ENCODE data around the gene TTI1. TPM values are rescaled to one million over a fixed set of nuclear protein-coding genes. Genes with fewer than 3 reads are reported as not detected.
A peak's percentile ranks its signal among the peaks of the same experiment; 100 is the strongest.

Gene TTI1
- polyA plus RNA-seq, 1 of the 3 experiments (the other 2 are of a cell fraction) = 15.6 TPM

DNA sequence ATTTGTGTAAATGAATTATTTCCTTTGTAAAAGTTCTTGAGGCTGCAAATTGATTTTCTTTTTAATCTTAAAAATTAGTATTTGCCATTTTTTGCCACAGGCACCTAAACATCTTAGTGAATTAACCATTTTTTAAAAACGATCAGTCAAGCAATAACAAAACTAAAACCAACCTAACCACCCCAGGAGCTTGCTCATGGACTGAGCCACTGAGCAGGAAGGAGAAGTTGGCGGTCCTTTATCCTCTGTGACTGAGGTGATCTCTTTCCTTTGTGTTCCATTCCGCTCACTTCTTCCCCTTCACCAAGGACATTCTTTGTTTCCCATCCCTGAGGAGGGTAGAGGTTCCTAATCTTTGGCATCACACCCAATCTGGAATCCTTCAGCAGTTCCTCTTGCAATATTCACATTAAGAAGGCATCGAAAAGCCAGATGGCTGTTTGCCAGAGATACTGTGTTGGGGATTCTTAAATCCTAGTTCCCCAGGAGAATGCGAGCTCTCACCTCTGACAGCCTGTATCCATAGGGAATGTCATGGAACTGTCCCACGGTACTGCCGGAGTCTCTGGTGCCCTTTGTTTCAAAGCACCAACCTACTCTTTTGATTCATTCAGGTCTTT is 30.8 kb upstream of the TTI1 start:
- Histone ChIP-seq H3K27ac (ENCODE audit: low read depth in 2 of 2, low read length in 1 of 2) (peak overlapping the region in 1 of 2 experiments; percentile 9; a peak in 1 of 4 replicates), H3K9me2 (no peaks in the 10 kb centered on the region), H3K36me3 (replicated peaks in 1 of 2; ENCODE audit: control insufficient read depth in 1 of 2, insufficient read depth in 2 of 2, low read length in 1 of 2) (peaks cover 84 to 88% of the 10 kb centered on the region in 2 experiments), H4K20me1 (ENCODE audit: insufficient read depth) (no peaks in the 10 kb centered on the region), H2AFZ (ENCODE audit: low read depth) (no peak overlapping the region), H3K9me3 (no peaks in the 10 kb centered on the region), H3K4me2 (no peak overlapping the region), H3K79me2 (ENCODE audit: insufficient read depth) (no peaks in the 10 kb centered on the region), H3F3A (replicated peaks; ENCODE audit: insufficient read depth) (no peaks in the 10 kb centered on the region), H3K4me3 (ENCODE audit: low read depth in 2 of 2, low read length in 1 of 2) (no peak overlapping the region), H3K9ac (no peak overlapping the region), H3K4me1 (ENCODE audit: control insufficient read depth in 1 of 2, insufficient read depth in 2 of 2, low read depth in 1 of 2, low read length in 1 of 2) (peaks cover 0 to 20% of the 10 kb centered on the region in 2 experiments; a peak in 2 of 4 replicates), H3K27me3 (ENCODE audit: insufficient read depth) (no peaks in the 10 kb centered on the region)
- WGBS (ENCODE audit: low lambda C conversion rate) = 95% methylated on average over 7 of the region's 7 CpGs
- no peak for DNase-seq
- CTCF ChIA-PET = interaction anchor here (1.1 to 32.1 kb wide), 6 partner anchors 10 to 499 kb away, joined by 3 to 725 read pairs (median 9); no protein-coding TSS in a partner anchor
- POLR2A ChIA-PET = no interaction called here
- TF ChIP-seq, protein P1, sequence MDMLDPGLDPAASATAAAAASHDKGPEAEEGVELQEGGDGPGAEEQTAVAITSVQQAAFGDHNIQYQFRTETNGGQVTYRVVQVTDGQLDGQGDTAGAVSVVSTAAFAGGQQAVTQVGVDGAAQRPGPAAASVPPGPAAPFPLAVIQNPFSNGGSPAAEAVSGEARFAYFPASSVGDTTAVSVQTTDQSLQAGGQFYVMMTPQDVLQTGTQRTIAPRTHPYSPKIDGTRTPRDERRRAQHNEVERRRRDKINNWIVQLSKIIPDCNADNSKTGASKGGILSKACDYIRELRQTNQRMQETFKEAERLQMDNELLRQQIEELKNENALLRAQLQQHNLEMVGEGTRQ (IDR thresholded peaks at IDR 0.05; ENCODE audit: borderline replicate concordance, low read depth, low read length) = no peak
- TF ChIP-seq POLR2AphosphoS5 (IDR thresholded peaks at IDR 0.05; ENCODE audit: low read depth, low read length) (no peak), MXI1 (IDR thresholded peaks at IDR 0.05; ENCODE audit: low read depth, low read length) (no peak), SMC3 (IDR thresholded peaks at IDR 0.05; ENCODE audit: low read depth, low read length) (no peak), RFX5 (IDR thresholded peaks at IDR 0.05; ENCODE audit: low read length) (no peak), EZH2phosphoT487 (IDR thresholded peaks at IDR 0.05; ENCODE audit: borderline replicate concordance, low read depth) (no peak), FOXJ3 (CRISPR knock-in tag; IDR thresholded peaks at IDR 0.05) (no peak), TAF1 (IDR thresholded peaks at IDR 0.05; ENCODE audit: borderline replicate concordance, low read depth, low read length) (no peak), RXRA (IDR thresholded peaks at IDR 0.05; ENCODE audit: borderline replicate concordance, low read depth) (no peak), TEAD4 (IDR thresholded peaks at IDR 0.05; ENCODE audit: borderline replicate concordance, insufficient read depth) (no peak)
- TF ChIP-seq, protein P2, sequence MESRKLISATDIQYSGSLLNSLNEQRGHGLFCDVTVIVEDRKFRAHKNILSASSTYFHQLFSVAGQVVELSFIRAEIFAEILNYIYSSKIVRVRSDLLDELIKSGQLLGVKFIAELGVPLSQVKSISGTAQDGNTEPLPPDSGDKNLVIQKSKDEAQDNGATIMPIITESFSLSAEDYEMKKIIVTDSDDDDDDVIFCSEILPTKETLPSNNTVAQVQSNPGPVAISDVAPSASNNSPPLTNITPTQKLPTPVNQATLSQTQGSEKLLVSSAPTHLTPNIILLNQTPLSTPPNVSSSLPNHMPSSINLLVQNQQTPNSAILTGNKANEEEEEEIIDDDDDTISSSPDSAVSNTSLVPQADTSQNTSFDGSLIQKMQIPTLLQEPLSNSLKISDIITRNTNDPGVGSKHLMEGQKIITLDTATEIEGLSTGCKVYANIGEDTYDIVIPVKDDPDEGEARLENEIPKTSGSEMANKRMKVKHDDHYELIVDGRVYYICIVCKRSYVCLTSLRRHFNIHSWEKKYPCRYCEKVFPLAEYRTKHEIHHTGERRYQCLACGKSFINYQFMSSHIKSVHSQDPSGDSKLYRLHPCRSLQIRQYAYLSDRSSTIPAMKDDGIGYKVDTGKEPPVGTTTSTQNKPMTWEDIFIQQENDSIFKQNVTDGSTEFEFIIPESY (IDR thresholded peaks at IDR 0.05; ENCODE audit: borderline replicate concordance, low read depth) = no peak
- TF ChIP-seq, protein P3, sequence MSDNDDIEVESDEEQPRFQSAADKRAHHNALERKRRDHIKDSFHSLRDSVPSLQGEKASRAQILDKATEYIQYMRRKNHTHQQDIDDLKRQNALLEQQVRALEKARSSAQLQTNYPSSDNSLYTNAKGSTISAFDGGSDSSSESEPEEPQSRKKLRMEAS (IDR thresholded peaks at IDR 0.05; ENCODE audit: low read depth) = no peak

DNA sequence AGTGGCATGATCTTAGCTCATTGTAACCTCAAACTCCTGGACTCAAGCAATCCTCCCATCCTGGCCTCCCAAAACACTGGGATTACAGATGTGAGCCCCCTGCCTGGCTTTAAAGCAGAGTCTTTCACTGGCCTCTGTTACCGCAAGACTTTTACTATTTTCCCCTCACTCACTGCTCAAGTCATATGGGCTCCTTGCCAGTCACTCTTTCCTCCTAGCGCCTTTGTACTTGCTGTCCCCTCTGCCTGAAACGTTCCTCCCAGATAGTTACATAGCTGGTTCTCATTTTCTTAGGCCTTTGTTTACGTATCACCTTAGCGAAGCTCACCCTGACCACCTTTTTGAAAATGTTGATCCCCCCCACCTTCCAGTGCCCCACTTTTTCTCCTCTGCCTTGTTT is 29.6 kb upstream of the TTI1 start:
- H3K79me2 ChIP-seq (ENCODE audit: insufficient read depth) = peaks cover 5% of the 10 kb centered on the region; the same call in 1 of the 2 replicates
- peaks cover 0 to 15% of the 10 kb centered on the region in 2 experiments; a peak in 2 of 4 replicates for H3K4me1 ChIP-seq (ENCODE audit: control insufficient read depth in 1 of 2, insufficient read depth in 2 of 2, low read depth in 1 of 2, low read length in 1 of 2)
- ChIA-PET CTCF (interaction anchor here (0.8 to 32.1 kb wide), 5 partner anchors 11 to 498 kb away, joined by 3 to 725 read pairs (median 9); partner anchors contain the start of gene TGM2), POLR2A (no interaction called here)
- H3K4me2 ChIP-seq = no peak overlapping the region
- H3K27me3 ChIP-seq (ENCODE audit: insufficient read depth) = no peaks in the 10 kb centered on the region
- H3K9me3 ChIP-seq = no peaks in the 10 kb centered on the region
- H2AFZ ChIP-seq (ENCODE audit: low read depth) = no peak overlapping the region
- H3K4me3 ChIP-seq (ENCODE audit: low read depth in 2 of 2, low read length in 1 of 2) = no peak overlapping the region
- 91% methylated on average over 5 of the region's 5 CpGs for WGBS (ENCODE audit: low lambda C conversion rate)
- peaks cover 3% of the 10 kb centered on the region for H3F3A ChIP-seq (replicated peaks; ENCODE audit: insufficient read depth)
- no peaks in the 10 kb centered on the region for H3K9me2 ChIP-seq
- H4K20me1 ChIP-seq (ENCODE audit: insufficient read depth) = no peaks in the 10 kb centered on the region
- no peak overlapping the region for H3K9ac ChIP-seq
- no peak for DNase-seq
- H3K27ac ChIP-seq (ENCODE audit: low read depth in 2 of 2, low read length in 1 of 2) = no peak overlapping the region
- TF ChIP-seq POLR2AphosphoS5 (IDR thresholded peaks at IDR 0.05; ENCODE audit: low read depth, low read length) = no peak
- TF ChIP-seq, protein P4, sequence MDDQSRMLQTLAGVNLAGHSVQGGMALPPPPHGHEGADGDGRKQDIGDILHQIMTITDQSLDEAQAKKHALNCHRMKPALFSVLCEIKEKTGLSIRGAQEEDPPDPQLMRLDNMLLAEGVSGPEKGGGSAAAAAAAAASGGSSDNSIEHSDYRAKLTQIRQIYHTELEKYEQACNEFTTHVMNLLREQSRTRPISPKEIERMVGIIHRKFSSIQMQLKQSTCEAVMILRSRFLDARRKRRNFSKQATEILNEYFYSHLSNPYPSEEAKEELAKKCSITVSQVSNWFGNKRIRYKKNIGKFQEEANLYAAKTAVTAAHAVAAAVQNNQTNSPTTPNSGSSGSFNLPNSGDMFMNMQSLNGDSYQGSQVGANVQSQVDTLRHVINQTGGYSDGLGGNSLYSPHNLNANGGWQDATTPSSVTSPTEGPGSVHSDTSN (IDR thresholded peaks at IDR 0.05) = no peak
- TF ChIP-seq ELF1 (IDR thresholded peaks at IDR 0.05) = no peak
- TF ChIP-seq TCF12 (IDR thresholded peaks at IDR 0.05) = no peak
- peaks cover 82 to 87% of the 10 kb centered on the region in 2 experiments for H3K36me3 ChIP-seq (replicated peaks in 1 of 2; ENCODE audit: control insufficient read depth in 1 of 2, insufficient read depth in 2 of 2, low read length in 1 of 2)
